PC-9 (cell line): ENCODE measurements around the gene DDOST. TPM values are rescaled to one million over a fixed set of nuclear protein-coding genes. Genes with fewer than 3 reads are reported as not detected.

ENCODE experiments used
- BruUV-seq: library from RNA; stranded (reverse); fragments of 400-500 nt; replicated peaks from 2 replicates; lab custom pipeline; 2021; lab: Mats Ljungman, UMichigan
- CTCF ChIA-PET: fragments of 300-600 bp; sonication (Branson Sonifier 250); formaldehyde crosslinking; loops from one replicate; lab custom pipeline; 2022; ENCODE audit warnings: antibody characterized with exemption; lab: Charles Lee
- POLR2A ChIA-PET: fragments of 300-600 bp; sonication (Branson Sonifier 250); formaldehyde crosslinking; loops from one replicate; lab custom pipeline; 2022; ENCODE audit warnings: antibody characterized with exemption; ENCODE audit not compliant: unreplicated experiment; lab: Charles Lee
- DNase-seq, 2 experiments: peaks; one replicate each; pipeline versions ENCODE4 v3.0.0 to v3.0.0-alpha.2; 2015 to 2022; ENCODE audit warnings: mixed read lengths in 1 of 2
- H2AFZ ChIP-seq: fragments of 200-600 bp; sonication (generic); 2 replicates; pipeline ENCODE4 v1.8.1; 2017; ENCODE audit warnings: antibody characterized with exemption
- H3F3A ChIP-seq: fragments of 200-600 bp; sonication (generic); 2 replicates; pipeline ENCODE4 v1.8.1; 2017; ENCODE audit warnings: antibody characterized with exemption, mild to moderate bottlenecking, low read depth; ENCODE audit not compliant: insufficient read depth
- H3K27ac ChIP-seq: fragments of 200-600 bp; sonication (generic); 2 replicates; pipeline ENCODE4 v1.6.1; 2016; ENCODE audit warnings: mixed run types
- H3K27me3 ChIP-seq: fragments of 200-600 bp; sonication (generic); 2 replicates; pipeline ENCODE4 v1.6.1; 2016; ENCODE audit warnings: low read depth, mixed run types; ENCODE audit not compliant: insufficient read depth
- H3K36me3 ChIP-seq: fragments of 200-600 bp; sonication (generic); 2 replicates; pipeline ENCODE4 v1.6.1; 2016; ENCODE audit warnings: low read depth, mixed run types
- H3K4me1 ChIP-seq: fragments of 200-600 bp; sonication (generic); replicated peaks from 2 replicates; pipeline ENCODE4 v1.6.1; 2016; ENCODE audit warnings: mixed run types; ENCODE audit not compliant: insufficient read depth
- H3K4me2 ChIP-seq: fragments of 200-600 bp; sonication (generic); 2 replicates; pipeline ENCODE4 v1.6.1; 2017; ENCODE audit warnings: mixed run types
- H3K4me3 ChIP-seq: fragments of 200-600 bp; sonication (generic); 2 replicates; pipeline ENCODE4 v1.6.1; 2016; ENCODE audit warnings: mixed run types
- H3K79me2 ChIP-seq: fragments of 200-600 bp; sonication (generic); 2 replicates; pipeline ENCODE4 v1.6.1; 2017; ENCODE audit warnings: low read depth, mixed run types
- H3K9me2 ChIP-seq: fragments of 200-600 bp; sonication (generic); 2 replicates; pipeline ENCODE4 v1.8.1; 2017; ENCODE audit warnings: mild to moderate bottlenecking; ENCODE audit not compliant: insufficient read depth
- H3K9me3 ChIP-seq: fragments of 200-600 bp; sonication (generic); 2 replicates; pipeline ENCODE4 v1.8.1; 2016; ENCODE audit warnings: low read depth; ENCODE audit not compliant: insufficient read depth
- H4K20me1 ChIP-seq: fragments of 200-600 bp; sonication (generic); 2 replicates; pipeline ENCODE4 v1.8.1; 2017; ENCODE audit not compliant: insufficient read depth
- EZH2 ChIP-seq: fragments of 200-600 bp; sonication (generic); IDR thresholded peaks from 2 replicates; pipeline ENCODE4 v1.8.0; 2017; ENCODE audit warnings: antibody characterized with exemption, low read depth
- intact Hi-C: fragments of 100-400 bp; cut with micrococcal nuclease; formaldehyde crosslinking; loops from one replicate; pipeline ENCODE4 v1.10.0; 2022; ENCODE audit not compliant: unreplicated experiment
- total RNA-seq: library from RNA; stranded (reverse); gene quantifications from 2 replicates; pipeline ENCODE4 v1.2.3, GENCODE V29; 2021
- TF ChIP-seq, protein P1 (sequence below): fragments of 200-600 bp; sonication (generic); conservative IDR thresholded peaks from 2 replicates; pipeline ENCODE4 v1.6.1; 2017; ENCODE audit warnings: mixed run types, antibody characterized with exemption, mild to moderate bottlenecking, moderate library complexity

The DDOST gene
- total RNA-seq, 1 experiment from 2014 or later, result 251 TPM

DNA sequence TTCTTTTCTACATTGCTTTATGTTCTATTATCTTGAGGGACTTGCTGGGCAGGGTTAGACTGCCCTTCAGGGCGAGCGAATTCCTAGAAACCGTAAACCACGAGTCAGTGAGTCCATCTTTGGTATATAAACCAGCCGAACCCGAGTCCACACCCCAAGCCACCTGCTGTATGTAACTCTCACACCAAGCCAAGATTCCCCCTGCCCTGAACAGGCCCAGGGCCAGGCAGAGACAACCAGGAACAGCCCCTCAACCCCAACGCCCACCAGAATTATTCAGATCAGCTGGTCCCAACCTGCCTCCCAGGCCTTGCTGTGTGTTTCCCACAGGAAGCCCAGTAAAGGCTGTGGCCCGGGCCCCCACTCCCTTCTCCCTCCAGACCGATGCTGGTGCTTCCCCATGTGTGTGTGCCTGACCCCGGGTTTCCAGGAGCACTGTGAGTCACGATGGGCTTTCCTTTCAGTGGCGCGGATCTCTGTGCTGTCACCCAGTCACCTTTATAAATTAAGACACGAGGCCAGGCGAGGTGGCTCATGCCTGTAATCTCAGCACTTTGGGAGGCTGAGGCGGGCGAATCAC, 39.6 kb upstream of the DDOST start:
- H4K20me1 ChIP-seq, result no peaks in the 10 kb centered on the region
- no peak overlapping the region for H3K4me3 ChIP-seq
- no peaks in the 10 kb centered on the region for H3K9me2 ChIP-seq
- ChIA-PET POLR2A (interaction anchor here (0.6 kb wide), 1 partner anchor 12 kb away, joined by 30 read pairs; no protein-coding TSS in a partner anchor), CTCF (no interaction called here)
- H3K79me2 ChIP-seq, result no peaks in the 10 kb centered on the region
- H3K36me3 ChIP-seq, result no peaks in the 10 kb centered on the region
- H3K27me3 ChIP-seq, result no peaks in the 10 kb centered on the region
- H3F3A ChIP-seq, result no peaks in the 10 kb centered on the region; the same call in 1 of the 2 replicates
- H3K4me1 ChIP-seq, result peaks cover 5% of the 10 kb centered on the region; the same call in 1 of the 2 replicates
- H3K4me2 ChIP-seq, result no peak overlapping the region
- H3K9me3 ChIP-seq, result no peaks in the 10 kb centered on the region
- TF ChIP-seq, protein P1, sequence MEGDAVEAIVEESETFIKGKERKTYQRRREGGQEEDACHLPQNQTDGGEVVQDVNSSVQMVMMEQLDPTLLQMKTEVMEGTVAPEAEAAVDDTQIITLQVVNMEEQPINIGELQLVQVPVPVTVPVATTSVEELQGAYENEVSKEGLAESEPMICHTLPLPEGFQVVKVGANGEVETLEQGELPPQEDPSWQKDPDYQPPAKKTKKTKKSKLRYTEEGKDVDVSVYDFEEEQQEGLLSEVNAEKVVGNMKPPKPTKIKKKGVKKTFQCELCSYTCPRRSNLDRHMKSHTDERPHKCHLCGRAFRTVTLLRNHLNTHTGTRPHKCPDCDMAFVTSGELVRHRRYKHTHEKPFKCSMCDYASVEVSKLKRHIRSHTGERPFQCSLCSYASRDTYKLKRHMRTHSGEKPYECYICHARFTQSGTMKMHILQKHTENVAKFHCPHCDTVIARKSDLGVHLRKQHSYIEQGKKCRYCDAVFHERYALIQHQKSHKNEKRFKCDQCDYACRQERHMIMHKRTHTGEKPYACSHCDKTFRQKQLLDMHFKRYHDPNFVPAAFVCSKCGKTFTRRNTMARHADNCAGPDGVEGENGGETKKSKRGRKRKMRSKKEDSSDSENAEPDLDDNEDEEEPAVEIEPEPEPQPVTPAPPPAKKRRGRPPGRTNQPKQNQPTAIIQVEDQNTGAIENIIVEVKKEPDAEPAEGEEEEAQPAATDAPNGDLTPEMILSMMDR, result no peak
- TF ChIP-seq EZH2, result no peak
- no TSS peak for BruUV-seq
- DNase-seq, result no peak
- no peak overlapping the region for H3K27ac ChIP-seq
- intact Hi-C loops, result no loop called here
- H2AFZ ChIP-seq, result no peak overlapping the region

DNA sequence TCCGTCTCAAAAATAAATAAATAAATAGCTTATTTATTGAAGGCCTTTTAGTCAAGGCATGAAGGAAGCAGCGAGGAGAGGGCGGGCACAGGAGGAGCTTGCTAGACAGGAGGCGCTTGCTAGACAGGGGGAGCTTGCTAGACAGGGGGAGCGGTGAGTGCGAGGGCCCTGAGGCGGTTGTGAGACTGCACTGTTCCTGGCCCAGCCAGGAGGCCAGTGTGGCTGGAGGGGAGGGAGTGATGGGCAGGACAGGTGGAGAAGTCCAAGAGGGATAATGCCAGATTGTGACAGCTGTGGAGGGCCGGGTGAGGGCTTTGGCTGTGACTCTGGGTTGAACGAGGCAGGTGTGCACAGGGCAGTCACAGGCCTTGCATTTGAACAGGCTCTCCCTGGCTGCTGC, 38.4 kb upstream of the DDOST start:
- H2AFZ ChIP-seq, result no peak overlapping the region
- CTCF ChIA-PET, result no interaction called here
- H3K9me3 ChIP-seq, result no peaks in the 10 kb centered on the region
- intact Hi-C loops, result loop anchor here (5.0 kb wide), 1 partner anchor 33 kb away; the partner anchor contains the start of gene SH2D5
- H3K4me2 ChIP-seq, result no peak overlapping the region
- H3K4me1 ChIP-seq, result peaks cover 5% of the 10 kb centered on the region; the same call in 1 of the 2 replicates
- H3K9me2 ChIP-seq, result no peaks in the 10 kb centered on the region
- TF ChIP-seq EZH2, result no peak
- TF ChIP-seq, protein P1, result no peak
- H4K20me1 ChIP-seq, result no peaks in the 10 kb centered on the region
- no peak overlapping the region for H3K4me3 ChIP-seq
- BruUV-seq, result no TSS peak
- peak in 1 of 2 experiments; percentile 42 for DNase-seq
- POLR2A ChIA-PET, result no interaction called here
- H3K27ac ChIP-seq, result no peak overlapping the region
- H3K36me3 ChIP-seq, result no peaks in the 10 kb centered on the region
- H3F3A ChIP-seq, result no peaks in the 10 kb centered on the region; the same call in 1 of the 2 replicates
- no peaks in the 10 kb centered on the region for H3K27me3 ChIP-seq
- no peaks in the 10 kb centered on the region for H3K79me2 ChIP-seq

DNA sequence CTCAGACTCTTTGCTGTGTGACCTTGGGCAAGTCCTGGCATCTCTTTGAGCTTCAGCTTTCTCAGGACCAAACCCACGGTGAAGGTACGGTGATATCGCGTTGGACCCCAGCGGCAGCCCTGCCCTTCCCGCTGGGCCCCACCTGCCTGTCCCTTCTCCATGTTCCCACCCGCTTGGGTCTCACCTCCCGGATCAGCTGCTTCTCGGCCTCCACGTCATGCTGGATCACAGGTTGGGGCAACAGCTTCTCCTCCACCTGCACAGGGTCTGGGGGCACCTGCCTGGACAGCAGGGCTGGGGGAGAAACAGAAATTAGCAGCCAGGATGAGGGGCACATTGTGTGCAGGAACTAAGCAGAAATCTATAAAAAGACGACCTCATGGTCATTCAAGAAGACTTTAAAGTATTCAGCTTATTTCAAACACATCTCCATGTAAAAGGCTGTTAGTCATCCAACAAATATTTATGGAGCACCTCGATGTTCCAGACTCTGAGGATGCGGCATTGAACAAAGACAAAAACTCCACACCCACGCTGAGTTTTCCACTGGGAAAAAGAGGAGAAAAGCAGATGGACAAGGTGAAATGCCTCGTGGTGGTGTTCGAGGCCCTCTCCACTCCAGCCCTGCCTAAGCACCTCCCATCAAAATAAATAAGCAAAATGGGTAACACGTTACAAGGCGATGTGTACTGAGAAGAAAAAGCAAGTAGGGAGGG, 37.2 kb upstream of the DDOST start:
- ChIA-PET POLR2A (no interaction called here), CTCF (no interaction called here)
- Histone ChIP-seq H3K9me3 (no peaks in the 10 kb centered on the region), H3K36me3 (no peaks in the 10 kb centered on the region), H3K27me3 (no peaks in the 10 kb centered on the region), H3K4me2 (no peak overlapping the region), H3K27ac (no peak overlapping the region), H3K79me2 (no peaks in the 10 kb centered on the region), H3K4me1 (peaks cover 5% of the 10 kb centered on the region; the same call in 1 of the 2 replicates), H3K9me2 (no peaks in the 10 kb centered on the region), H4K20me1 (no peaks in the 10 kb centered on the region), H3K4me3 (no peak overlapping the region), H2AFZ (no peak overlapping the region), H3F3A (no peaks in the 10 kb centered on the region; the same call in 1 of the 2 replicates)
- intact Hi-C loops, result loop anchor here (5.0 kb wide), 1 partner anchor 34 kb away; the partner anchor contains the start of gene SH2D5
- no TSS peak for BruUV-seq
- TF ChIP-seq EZH2, result no peak
- TF ChIP-seq, protein P1, result no peak
- DNase-seq, result no peak
